ENCODE measurements around the gene ADSS1.

The ADSS1 gene

DNA sequence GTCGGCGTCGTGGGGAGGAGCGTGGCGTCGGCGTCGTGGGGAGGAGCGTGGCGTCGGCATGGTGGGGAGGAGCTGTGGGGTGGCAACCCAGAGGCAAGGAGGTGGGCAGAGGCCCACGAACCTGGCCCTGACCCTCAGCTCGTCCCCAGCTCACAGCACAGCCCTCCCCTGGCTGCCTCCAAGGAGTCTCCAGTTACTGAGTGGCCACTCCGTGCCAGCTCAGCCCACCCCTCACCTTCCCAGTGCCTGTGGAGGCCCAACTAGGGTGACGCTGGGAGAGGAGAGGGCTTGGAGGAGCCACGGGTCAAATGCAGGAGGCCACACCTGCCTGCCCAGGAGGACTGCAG, 5.8 kb downstream of the ADSS1 start:
- TF ChIP-seq, protein P1, sequence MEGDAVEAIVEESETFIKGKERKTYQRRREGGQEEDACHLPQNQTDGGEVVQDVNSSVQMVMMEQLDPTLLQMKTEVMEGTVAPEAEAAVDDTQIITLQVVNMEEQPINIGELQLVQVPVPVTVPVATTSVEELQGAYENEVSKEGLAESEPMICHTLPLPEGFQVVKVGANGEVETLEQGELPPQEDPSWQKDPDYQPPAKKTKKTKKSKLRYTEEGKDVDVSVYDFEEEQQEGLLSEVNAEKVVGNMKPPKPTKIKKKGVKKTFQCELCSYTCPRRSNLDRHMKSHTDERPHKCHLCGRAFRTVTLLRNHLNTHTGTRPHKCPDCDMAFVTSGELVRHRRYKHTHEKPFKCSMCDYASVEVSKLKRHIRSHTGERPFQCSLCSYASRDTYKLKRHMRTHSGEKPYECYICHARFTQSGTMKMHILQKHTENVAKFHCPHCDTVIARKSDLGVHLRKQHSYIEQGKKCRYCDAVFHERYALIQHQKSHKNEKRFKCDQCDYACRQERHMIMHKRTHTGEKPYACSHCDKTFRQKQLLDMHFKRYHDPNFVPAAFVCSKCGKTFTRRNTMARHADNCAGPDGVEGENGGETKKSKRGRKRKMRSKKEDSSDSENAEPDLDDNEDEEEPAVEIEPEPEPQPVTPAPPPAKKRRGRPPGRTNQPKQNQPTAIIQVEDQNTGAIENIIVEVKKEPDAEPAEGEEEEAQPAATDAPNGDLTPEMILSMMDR (IDR thresholded peaks at IDR 0.05): no peak
- no peak for TF ChIP-seq ZFX (IDR thresholded peaks at IDR 0.05; ENCODE audit: borderline replicate concordance)

DNA sequence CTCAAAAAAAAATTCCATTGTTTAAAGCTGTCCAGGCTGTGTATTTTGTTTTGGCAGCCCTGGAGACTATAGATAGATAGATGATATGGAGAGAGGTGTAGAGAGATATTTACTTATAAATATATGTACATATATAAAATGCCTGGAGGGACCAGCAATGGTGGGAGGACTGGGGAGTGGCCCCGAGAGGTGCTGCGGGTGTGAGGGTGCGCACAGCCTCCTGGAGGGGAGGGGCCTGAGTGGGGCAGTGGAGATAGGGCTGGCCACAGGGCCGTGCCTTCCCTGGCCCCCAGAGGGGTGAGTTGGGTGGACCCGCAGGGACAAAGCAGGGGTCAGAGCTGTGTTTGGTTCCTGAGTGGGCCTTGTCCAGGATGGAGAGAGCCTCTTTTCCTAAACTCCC, 6.5 kb downstream of the ADSS1 start:
- TF ChIP-seq ZFX (IDR thresholded peaks at IDR 0.05; ENCODE audit: borderline replicate concordance): no peak
- TF ChIP-seq, protein P1 (IDR thresholded peaks at IDR 0.05): no peak
- peak overlapping the region; percentile 91 for H3K27ac ChIP-seq

More for the DNA sequence above, 5.8 kb downstream of the ADSS1 start:
- H3K27ac ChIP-seq: peak overlapping the region; percentile 91

DNA sequence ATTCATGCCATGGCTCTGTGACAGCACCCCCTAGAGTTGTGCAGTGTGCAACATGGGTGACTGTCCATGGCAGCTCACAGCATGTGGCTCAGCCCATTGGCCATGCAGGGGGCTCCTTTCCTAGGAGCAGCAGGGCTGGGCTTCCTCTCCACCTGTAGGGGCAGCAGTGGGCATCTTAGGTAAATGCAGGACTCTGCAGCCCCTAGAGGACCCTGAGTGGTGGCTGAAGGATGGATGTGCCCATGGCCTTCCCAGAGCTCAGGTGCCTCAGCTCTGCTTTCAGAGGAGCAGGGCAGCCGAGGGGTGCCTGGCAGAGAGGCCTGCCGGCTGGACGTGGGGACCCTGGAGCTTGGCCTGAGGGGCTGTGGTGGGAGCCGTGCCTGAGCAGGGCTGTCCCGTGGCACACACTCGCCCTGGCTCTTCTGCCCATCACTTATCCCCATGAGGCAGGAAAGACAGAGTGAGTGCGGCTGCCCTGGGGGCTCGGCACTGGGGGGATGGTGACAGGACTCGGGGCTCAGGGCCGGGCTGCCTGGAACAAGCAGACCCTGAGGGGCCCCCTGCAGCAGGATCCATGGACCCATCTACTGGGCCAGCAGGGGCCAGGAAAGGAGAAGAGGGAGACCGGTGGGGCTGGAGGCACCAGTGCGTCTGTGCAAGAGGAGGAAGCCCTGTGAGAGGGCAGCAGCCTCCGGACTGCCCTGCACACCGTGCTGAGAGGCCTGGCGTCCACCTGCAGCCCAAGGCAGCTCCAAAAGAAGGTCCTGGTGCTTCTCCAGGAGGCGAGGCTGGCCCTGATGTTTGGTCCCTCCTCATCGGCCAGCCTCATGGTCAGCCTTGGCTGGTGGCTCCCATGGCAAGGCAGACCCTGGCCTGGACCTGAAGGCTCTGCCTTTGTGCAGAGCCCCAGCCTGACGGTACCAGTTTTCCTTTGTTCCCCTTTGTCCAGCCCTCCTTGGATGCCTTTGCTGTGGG, 7.6 kb downstream of the ADSS1 start:
- H3K27ac ChIP-seq: peak overlapping the region; percentile 91
- TF ChIP-seq ZFX (IDR thresholded peaks at IDR 0.05; ENCODE audit: borderline replicate concordance): no peak
- TF ChIP-seq, protein P1 (IDR thresholded peaks at IDR 0.05): peak; percentile 72

DNA sequence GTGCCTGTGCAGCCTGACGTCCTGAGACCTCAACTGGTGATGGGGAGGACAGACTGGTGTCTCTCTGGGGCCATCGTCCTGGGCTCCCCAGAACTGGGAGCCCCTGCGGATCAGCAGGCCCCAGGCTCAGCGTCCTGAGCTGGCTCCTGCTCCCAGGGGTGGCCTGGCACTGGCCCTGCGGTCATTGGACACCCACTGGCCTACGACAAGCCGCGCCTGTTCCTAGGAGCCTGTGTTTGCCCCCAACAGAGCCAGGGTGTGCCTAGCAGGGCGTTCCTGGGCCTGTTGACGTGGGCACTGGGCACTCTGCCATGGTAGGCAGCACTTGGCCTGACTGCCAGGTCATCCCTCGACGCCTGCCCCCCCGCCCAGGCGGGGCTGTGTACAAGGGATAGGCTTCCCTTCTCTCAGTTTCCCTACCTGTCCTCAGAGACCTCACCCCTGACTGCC, 8.4 kb downstream of the ADSS1 start:
- H3K27ac ChIP-seq: peak overlapping the region; percentile 91
- no peak for TF ChIP-seq ZFX (IDR thresholded peaks at IDR 0.05; ENCODE audit: borderline replicate concordance)
- TF ChIP-seq, protein P1 (IDR thresholded peaks at IDR 0.05): no peak

DNA sequence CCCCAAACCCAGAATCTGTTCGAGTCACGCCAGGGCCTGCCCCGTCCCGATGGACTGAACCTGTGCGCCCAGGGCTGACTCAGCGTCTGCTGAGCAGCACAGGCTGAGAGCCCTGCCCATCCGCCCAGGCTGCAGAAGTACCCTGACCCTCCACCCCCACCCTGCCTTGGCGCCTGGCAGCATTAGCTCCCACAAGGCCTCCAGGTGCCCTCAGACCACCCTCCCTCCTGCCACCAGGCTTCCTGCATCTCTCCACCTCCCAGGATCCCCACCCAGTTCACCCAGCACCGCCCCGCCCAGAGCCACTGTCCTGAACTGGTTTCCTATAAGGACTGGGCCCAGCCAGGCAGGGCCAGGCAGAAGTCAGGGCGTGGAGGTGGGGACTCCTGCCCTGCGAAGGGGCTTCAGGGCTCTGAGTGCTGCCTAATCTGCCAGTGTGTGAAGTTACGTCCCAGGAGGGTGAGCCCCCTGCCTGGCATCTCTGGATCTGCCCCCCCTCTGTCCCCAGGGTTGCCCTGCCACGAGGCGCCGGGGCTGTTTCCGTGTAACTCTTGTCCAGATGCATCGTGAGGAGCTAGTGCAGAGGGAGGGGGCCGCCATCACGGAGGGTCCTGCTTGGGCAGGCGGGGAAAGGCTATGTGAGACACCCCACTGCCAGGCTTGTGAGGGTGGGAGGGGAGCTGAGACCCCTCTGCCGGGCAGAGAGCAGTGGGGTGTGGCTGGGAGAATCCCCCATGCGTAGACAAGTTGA, 9.1 kb downstream of the ADSS1 start:
- H3K27ac ChIP-seq: peak overlapping the region; percentile 91
- no peak for TF ChIP-seq ZFX (IDR thresholded peaks at IDR 0.05; ENCODE audit: borderline replicate concordance)
- TF ChIP-seq, protein P1 (IDR thresholded peaks at IDR 0.05): no peak

DNA sequence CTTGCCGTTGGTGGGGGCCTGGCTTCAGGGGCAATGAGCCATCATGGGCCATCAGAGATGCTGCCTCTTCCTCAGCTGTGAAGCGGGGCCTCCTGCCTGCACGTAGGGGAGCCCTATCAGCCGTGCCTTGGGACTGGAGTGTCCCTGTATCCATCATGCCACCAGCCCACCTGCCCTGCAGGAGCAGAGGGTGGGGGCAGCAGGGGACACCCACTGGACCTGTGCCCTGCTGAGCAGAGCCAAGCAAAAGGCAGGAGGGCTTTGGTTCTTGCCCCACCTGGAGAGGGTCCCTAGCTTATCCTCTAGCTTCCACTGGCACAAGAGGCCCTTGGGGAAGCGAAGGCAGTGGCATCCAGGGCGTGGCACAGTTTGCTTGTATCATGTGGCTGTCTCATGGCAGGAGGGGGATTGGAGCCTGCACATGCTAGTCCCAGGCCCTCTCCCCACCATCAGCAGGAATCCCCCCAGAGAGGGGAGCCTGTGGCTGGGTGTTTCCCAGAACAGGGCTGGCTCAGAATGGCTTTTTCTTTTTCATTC, 10.1 kb downstream of the ADSS1 start:
- TF ChIP-seq, protein P1 (IDR thresholded peaks at IDR 0.05): no peak
- no peak for TF ChIP-seq ZFX (IDR thresholded peaks at IDR 0.05; ENCODE audit: borderline replicate concordance)
- peak overlapping the region; percentile 91; the same call in 1 of the 2 replicates for H3K27ac ChIP-seq
